GM12878 (cell line): ENCODE measurements around the gene C9orf153.

Experiments used
- BCL11A ChIP-seq: IDR thresholded peaks from 2 replicates; pipeline ENCODE4 v1.6.1; 2011; ENCODE audit warnings: low read depth, low read length
- BRCA1 ChIP-seq: IDR thresholded peaks from 2 replicates; pipeline ENCODE4 v1.6.1; 2011; ENCODE audit warnings: low read depth, low read length, improper control_type of control experiment
- CREB1 ChIP-seq: IDR thresholded peaks from 2 replicates; pipeline ENCODE4 v1.6.1; 2012; ENCODE audit warnings: low read depth, mild to moderate bottlenecking, inconsistent platforms
- CTCF ChIP-seq, 3 experiments: IDR thresholded peaks in 2 of 3; conservative IDR thresholded peaks in 1 of 3; 2 replicates each; pipeline ENCODE4 v1.5.1; 2011; ENCODE audit warnings: low read depth in 3 of 3, low read length in 3 of 3, mild to moderate bottlenecking in 3 of 3, control low read depth in 2 of 3, moderate library complexity in 2 of 3, inconsistent platforms in 1 of 3, mixed read lengths in 1 of 3; ENCODE audit not compliant: control insufficient read depth in 2 of 3, insufficient read depth in 1 of 3; ENCODE audit errors: extremely low read depth in 1 of 3
- ESRRA ChIP-seq: IDR thresholded peaks from 2 replicates; pipeline ENCODE4 v1.6.1; 2012; ENCODE audit warnings: mild to moderate bottlenecking, low read length, improper control_type of control experiment
- NKRF ChIP-seq: fragments of 450-650 bp; conservative IDR thresholded peaks from 2 replicates; pipeline ENCODE4 v1.6.1; 2017; ENCODE audit warnings: mild to moderate bottlenecking, moderate library complexity
- NR2C2 ChIP-seq: IDR thresholded peaks from 2 replicates; pipeline ENCODE4 v1.6.1; 2011; ENCODE audit warnings: borderline replicate concordance, low read depth; ENCODE audit not compliant: control insufficient read depth, insufficient read length
- POLR2A ChIP-seq: IDR thresholded peaks from 2 replicates; pipeline ENCODE4 v1.6.1; 2011; ENCODE audit warnings: low read depth, mild to moderate bottlenecking, low read length
- POLR2AphosphoS5 ChIP-seq: IDR thresholded peaks from 2 replicates; pipeline ENCODE4 v1.6.1; 2011; ENCODE audit warnings: mild to moderate bottlenecking, low read length, inconsistent platforms
- RAD21 ChIP-seq: IDR thresholded peaks from 2 replicates; pipeline ENCODE4 v1.6.1; 2011; ENCODE audit warnings: mild to moderate bottlenecking, low read depth, low read length, moderate library complexity; ENCODE audit not compliant: insufficient read depth
- TAF1 ChIP-seq: IDR thresholded peaks from 2 replicates; pipeline ENCODE4 v1.6.1; 2011; ENCODE audit warnings: mild to moderate bottlenecking, low read depth, low read length, borderline replicate concordance
- TCF12 ChIP-seq: IDR thresholded peaks from 2 replicates; pipeline ENCODE4 v1.6.1; 2011; ENCODE audit warnings: low read depth, mild to moderate bottlenecking, low read length
- ZBTB40 ChIP-seq: fragments of 450-650 bp; IDR thresholded peaks from 2 replicates; pipeline ENCODE4 v1.6.1; 2016; ENCODE audit warnings: mild to moderate bottlenecking, moderate library complexity, borderline replicate concordance

DNA sequence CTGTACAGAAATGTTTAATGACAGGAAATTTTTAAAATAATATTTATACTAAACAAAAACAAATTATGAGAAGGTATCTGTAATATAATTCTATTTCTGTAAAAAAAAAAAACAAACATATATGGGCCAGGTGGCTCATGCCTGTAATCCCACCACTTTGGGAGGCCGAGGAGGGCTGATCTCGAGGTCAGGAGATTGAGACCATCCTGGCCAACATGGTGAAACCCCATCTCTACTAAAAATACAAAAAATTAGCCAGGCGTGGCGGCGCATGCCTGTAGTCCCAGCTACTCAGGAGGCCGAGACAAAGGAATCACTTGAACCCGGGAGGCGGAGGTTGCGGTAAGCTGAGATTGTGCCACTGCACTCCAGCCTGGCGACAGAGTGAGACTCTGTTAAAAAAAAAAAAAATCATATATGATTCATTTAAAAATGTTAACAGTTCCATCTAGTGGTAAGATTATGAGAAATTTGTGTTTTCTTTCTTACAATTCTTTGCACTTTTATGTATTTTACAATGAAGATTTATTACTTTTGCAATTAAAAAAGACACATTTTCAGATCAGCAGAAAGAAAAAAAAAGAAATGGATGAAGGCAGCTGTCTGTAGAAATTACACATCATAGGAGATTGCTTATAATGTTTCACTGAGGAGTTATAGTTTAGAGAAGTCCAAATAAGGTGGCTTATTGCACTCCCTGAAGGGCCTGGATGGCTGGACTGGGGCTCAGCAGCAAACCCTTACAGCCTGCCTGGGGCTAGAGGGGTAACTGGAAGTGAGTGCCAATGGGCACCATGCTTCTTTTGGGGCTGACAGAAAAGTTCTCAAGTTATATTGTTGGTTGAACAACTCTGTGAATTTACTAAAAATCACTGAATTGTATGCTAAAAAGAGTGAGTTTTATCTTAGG, 20.3 kb downstream of the C9orf153 start:
- TF ChIP-seq POLR2AphosphoS5 (no peak), CTCF (IDR thresholded peaks at IDR 0.05 in 2 of 3, conservative IDR thresholded peaks at IDR 0.05 in 1 of 3; ENCODE audit: control insufficient read depth in 2 of 3, extremely low read depth in 1 of 3, insufficient read depth in 1 of 3, low read depth in 3 of 3, low read length in 3 of 3) (no peak), RAD21 (no peak), NR2C2 (no peak), NKRF (no peak), ZBTB40 (no peak), POLR2A (no peak), BCL11A (no peak), TCF12 (no peak), TAF1 (no peak), ESRRA (no peak), BRCA1 (no peak), CREB1 (no peak)
